HEK293T (cell line): ENCODE results near the gene PDGFRB.

Source experiments
- BHLHE40 ChIP-seq: fragments of 450-650 bp; IDR thresholded peaks from 2 replicates; pipeline ENCODE4 v1.6.1; 2016; ENCODE audit warnings: mild to moderate bottlenecking, moderate library complexity, borderline replicate concordance
- FOXK2 ChIP-seq: fragments of 450-650 bp; IDR thresholded peaks from 2 replicates; pipeline ENCODE4 v1.6.1; 2016; ENCODE audit warnings: mild to moderate bottlenecking
- FOXM1 ChIP-seq: fragments of 450-650 bp; IDR thresholded peaks from 2 replicates; pipeline ENCODE4 v1.6.1; 2017; ENCODE audit warnings: mild to moderate bottlenecking, borderline replicate concordance
- SP1 ChIP-seq: fragments of 450-650 bp; IDR thresholded peaks from 2 replicates; pipeline ENCODE4 v1.6.1; 2017
- TF ChIP-seq, protein P1 (sequence below): fragments of 450-650 bp; IDR thresholded peaks from 2 replicates; pipeline ENCODE4 v1.6.1; 2016

DNA sequence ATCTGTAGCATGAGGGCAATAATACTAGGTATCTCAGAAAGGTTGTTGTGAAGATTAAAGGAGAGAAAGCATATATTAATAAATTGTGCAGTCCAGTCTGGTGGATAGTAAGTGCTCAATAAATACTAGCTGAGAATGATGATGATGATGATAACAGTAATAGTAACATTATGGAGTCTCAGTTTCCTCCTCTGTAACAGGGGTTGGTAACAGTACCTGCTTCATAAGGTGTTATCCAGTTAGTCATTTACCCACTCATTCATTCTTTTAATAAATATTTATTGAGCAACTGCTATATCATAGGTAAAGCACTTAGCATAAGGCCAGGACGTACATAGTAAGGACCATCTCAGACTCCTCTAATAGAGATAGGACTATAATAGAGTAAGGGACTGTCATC, 41.8 kb upstream of the PDGFRB start:
- TF ChIP-seq SP1 (no peak), BHLHE40 (no peak), FOXK2 (no peak), FOXM1 (no peak)
- TF ChIP-seq, protein P1, sequence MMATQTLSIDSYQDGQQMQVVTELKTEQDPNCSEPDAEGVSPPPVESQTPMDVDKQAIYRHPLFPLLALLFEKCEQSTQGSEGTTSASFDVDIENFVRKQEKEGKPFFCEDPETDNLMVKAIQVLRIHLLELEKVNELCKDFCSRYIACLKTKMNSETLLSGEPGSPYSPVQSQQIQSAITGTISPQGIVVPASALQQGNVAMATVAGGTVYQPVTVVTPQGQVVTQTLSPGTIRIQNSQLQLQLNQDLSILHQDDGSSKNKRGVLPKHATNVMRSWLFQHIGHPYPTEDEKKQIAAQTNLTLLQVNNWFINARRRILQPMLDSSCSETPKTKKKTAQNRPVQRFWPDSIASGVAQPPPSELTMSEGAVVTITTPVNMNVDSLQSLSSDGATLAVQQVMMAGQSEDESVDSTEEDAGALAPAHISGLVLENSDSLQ, result no peak
